ENCODE measurements around the gene PPFIBP2. TPM values are rescaled to one million over a fixed set of nuclear protein-coding genes. Genes with fewer than 3 reads are reported as not detected.

PPFIBP2 gene
- total RNA-seq, 1 experiment from 2014 or later = 3.9 TPM

GRCh38 chr11:7612056-7612660, 98.4 kb downstream of the PPFIBP2 start:
- H3K9me3 ChIP-seq (replicated peaks) = no peaks in the 10 kb centered on the region
- H3K4me3 ChIP-seq = no peak overlapping the region
- no peak for DNase-seq
- H3K36me3 ChIP-seq = no peaks in the 10 kb centered on the region
- H3K4me1 ChIP-seq = no peaks in the 10 kb centered on the region
- no peaks in the 10 kb centered on the region for H3K27me3 ChIP-seq
- H3K27ac ChIP-seq = peak overlapping the region; percentile 13; the same call in 1 of the 2 replicates

GRCh38 chr11:7612661-7613393, 99.0 kb downstream of the PPFIBP2 start:
- DNase-seq = peak in 1 of 2 experiments; percentile 24
- Histone ChIP-seq H3K27me3 (no peaks in the 10 kb centered on the region), H3K27ac (peak overlapping the region; percentile 13; the same call in 1 of the 2 replicates)

GRCh38 chr11:7613394-7613720, 99.6 kb downstream of the PPFIBP2 start:
- no peak for DNase-seq

More at GRCh38 chr11:7612661-7613393, 99.0 kb downstream of the PPFIBP2 start:
- Histone ChIP-seq H3K4me3 (no peak overlapping the region), H3K36me3 (no peaks in the 10 kb centered on the region), H3K9me3 (replicated peaks) (no peaks in the 10 kb centered on the region), H3K4me1 (no peaks in the 10 kb centered on the region)

GRCh38 chr11:7614656-7615055, 100.9 kb downstream of the PPFIBP2 start:
- Histone ChIP-seq H3K27me3 (no peaks in the 10 kb centered on the region), H3K27ac (no peak overlapping the region), H3K36me3 (no peaks in the 10 kb centered on the region), H3K4me3 (no peak overlapping the region), H3K4me1 (no peaks in the 10 kb centered on the region), H3K9me3 (replicated peaks) (no peaks in the 10 kb centered on the region)
- DNase-seq = no peak

More at GRCh38 chr11:7613394-7613720, 99.6 kb downstream of the PPFIBP2 start:
- Histone ChIP-seq H3K4me3 (no peak overlapping the region), H3K4me1 (no peaks in the 10 kb centered on the region), H3K36me3 (no peaks in the 10 kb centered on the region), H3K27ac (no peak overlapping the region; the same call in 1 of the 2 replicates), H3K27me3 (no peaks in the 10 kb centered on the region), H3K9me3 (replicated peaks) (no peaks in the 10 kb centered on the region)

GRCh38 chr11:7617032-7617431, 103.2 kb downstream of the PPFIBP2 start:
- Histone ChIP-seq H3K9me3 (replicated peaks) (no peaks in the 10 kb centered on the region), H3K4me3 (no peak overlapping the region), H3K36me3 (no peaks in the 10 kb centered on the region), H3K27me3 (no peaks in the 10 kb centered on the region), H3K27ac (no peak overlapping the region), H3K4me1 (no peaks in the 10 kb centered on the region)
- no peak for DNase-seq

GRCh38 chr11:7619322-7619721, 105.5 kb downstream of the PPFIBP2 start:
- DNase-seq = no peak
- no peaks in the 10 kb centered on the region for H3K9me3 ChIP-seq (replicated peaks)
- H3K36me3 ChIP-seq = no peaks in the 10 kb centered on the region
- no peak overlapping the region for H3K27ac ChIP-seq
- H3K4me1 ChIP-seq = no peaks in the 10 kb centered on the region
- H3K4me3 ChIP-seq = no peak overlapping the region
- H3K27me3 ChIP-seq = no peaks in the 10 kb centered on the region

GRCh38 chr11:7621090-7621489, 107.3 kb downstream of the PPFIBP2 start:
- no peak overlapping the region for H3K4me3 ChIP-seq
- H3K27me3 ChIP-seq = no peaks in the 10 kb centered on the region
- no peaks in the 10 kb centered on the region for H3K4me1 ChIP-seq
- DNase-seq = no peak
- no peak overlapping the region for H3K27ac ChIP-seq
- H3K36me3 ChIP-seq = no peaks in the 10 kb centered on the region
- no peaks in the 10 kb centered on the region for H3K9me3 ChIP-seq (replicated peaks)

GRCh38 chr11:7621554-7621953, 107.8 kb downstream of the PPFIBP2 start:
- Histone ChIP-seq H3K4me3 (no peak overlapping the region), H3K36me3 (no peaks in the 10 kb centered on the region), H3K27me3 (no peaks in the 10 kb centered on the region), H3K4me1 (no peaks in the 10 kb centered on the region), H3K27ac (no peak overlapping the region), H3K9me3 (replicated peaks) (no peaks in the 10 kb centered on the region)
- DNase-seq = no peak

GRCh38 chr11:7622721-7623120, 108.9 kb downstream of the PPFIBP2 start:
- no peak for DNase-seq
- Histone ChIP-seq H3K4me3 (no peak overlapping the region), H3K36me3 (no peaks in the 10 kb centered on the region)

GRCh38 chr11:7628660-7629059, 114.9 kb downstream of the PPFIBP2 start:
- H3K36me3 ChIP-seq = no peaks in the 10 kb centered on the region
- H3K4me1 ChIP-seq = no peaks in the 10 kb centered on the region
- H3K4me3 ChIP-seq = no peak overlapping the region
- no peaks in the 10 kb centered on the region for H3K9me3 ChIP-seq (replicated peaks)
- no peak for DNase-seq
- no peaks in the 10 kb centered on the region for H3K27me3 ChIP-seq
- H3K27ac ChIP-seq = no peak overlapping the region

More at GRCh38 chr11:7622721-7623120, 108.9 kb downstream of the PPFIBP2 start:
- no peaks in the 10 kb centered on the region for H3K27me3 ChIP-seq
- H3K27ac ChIP-seq = no peak overlapping the region
- no peaks in the 10 kb centered on the region for H3K9me3 ChIP-seq (replicated peaks)
- no peaks in the 10 kb centered on the region for H3K4me1 ChIP-seq

GRCh38 chr11:7630002-7630401, 116.2 kb downstream of the PPFIBP2 start:
- DNase-seq = no peak
- Histone ChIP-seq H3K9me3 (replicated peaks) (no peaks in the 10 kb centered on the region), H3K4me1 (no peaks in the 10 kb centered on the region), H3K36me3 (no peaks in the 10 kb centered on the region), H3K27ac (no peak overlapping the region), H3K27me3 (no peaks in the 10 kb centered on the region), H3K4me3 (no peak overlapping the region)

GRCh38 chr11:7632211-7632610, 118.4 kb downstream of the PPFIBP2 start:
- no peak for DNase-seq
- Histone ChIP-seq H3K27me3 (no peaks in the 10 kb centered on the region), H3K27ac (no peak overlapping the region), H3K9me3 (replicated peaks) (no peaks in the 10 kb centered on the region), H3K4me3 (no peak overlapping the region), H3K4me1 (no peaks in the 10 kb centered on the region), H3K36me3 (no peaks in the 10 kb centered on the region)

- peak; percentile 18 to 19 for DNase-seq
- Histone ChIP-seq H3K4me3 (no peak overlapping the region), H3K27ac (no peak overlapping the region), H3K4me1 (no peaks in the 10 kb centered on the region), H3K9me3 (replicated peaks) (no peaks in the 10 kb centered on the region), H3K27me3 (no peaks in the 10 kb centered on the region), H3K36me3 (no peaks in the 10 kb centered on the region)
Measured at GRCh38 chr11:7635137-7635536, 121.3 kb downstream of the PPFIBP2 start.

- no peaks in the 10 kb centered on the region for H3K9me3 ChIP-seq (replicated peaks)
- no peak overlapping the region for H3K27ac ChIP-seq
- DNase-seq = no peak
- no peaks in the 10 kb centered on the region for H3K36me3 ChIP-seq
- H3K4me1 ChIP-seq = no peaks in the 10 kb centered on the region
- no peaks in the 10 kb centered on the region for H3K27me3 ChIP-seq
- H3K4me3 ChIP-seq = no peak overlapping the region
Measured at GRCh38 chr11:7635708-7636107, 121.9 kb downstream of the PPFIBP2 start.

GRCh38 chr11:7636350-7636749, 122.6 kb downstream of the PPFIBP2 start:
- H3K4me1 ChIP-seq = no peaks in the 10 kb centered on the region
- no peaks in the 10 kb centered on the region for H3K27me3 ChIP-seq
- H3K4me3 ChIP-seq = no peak overlapping the region
- no peaks in the 10 kb centered on the region for H3K9me3 ChIP-seq (replicated peaks)
- no peaks in the 10 kb centered on the region for H3K36me3 ChIP-seq
- H3K27ac ChIP-seq = no peak overlapping the region
- no peak for DNase-seq

All from SJCRH30 (cell line).